HG03097 (cell line): ENCODE results near the gene SOAT2.
A peak's percentile ranks its signal among the peaks of the same experiment; 100 is the strongest.

Experiments
- ATAC-seq: cut with Tn5 transposase; IDR thresholded peaks from one replicate; pipeline ENCODE4 v1.9.1; 2021; ENCODE audit not compliant: unreplicated experiment, low FRiP score

The SOAT2 gene

GRCh38 chr12:53064613-53065436, 38.5 kb upstream of the SOAT2 start:
- no peak for ATAC-seq

GRCh38 chr12:53065470-53065869, 37.8 kb upstream of the SOAT2 start:
- ATAC-seq: no peak

- ATAC-seq: no peak
Measured at GRCh38 chr12:53065975-53066931, 37.0 kb upstream of the SOAT2 start.

- ATAC-seq: no peak
Measured at GRCh38 chr12:53067074-53067992, 36.0 kb upstream of the SOAT2 start.

GRCh38 chr12:53067993-53068770, 35.1 kb upstream of the SOAT2 start:
- ATAC-seq: no peak

- no peak for ATAC-seq
Measured at GRCh38 chr12:53068811-53069585, 34.3 kb upstream of the SOAT2 start.

GRCh38 chr12:53069621-53070410, 33.5 kb upstream of the SOAT2 start:
- no peak for ATAC-seq

- no peak for ATAC-seq
Measured at GRCh38 chr12:53070877-53071492, 32.3 kb upstream of the SOAT2 start.

- no peak for ATAC-seq
Measured at GRCh38 chr12:53071591-53072551, 31.4 kb upstream of the SOAT2 start.

GRCh38 chr12:53073881-53074280, 29.4 kb upstream of the SOAT2 start:
- no peak for ATAC-seq

- no peak for ATAC-seq
Measured at GRCh38 chr12:53074283-53074998, 28.8 kb upstream of the SOAT2 start.

GRCh38 chr12:53074999-53075370, 28.3 kb upstream of the SOAT2 start:
- ATAC-seq: no peak

- no peak for ATAC-seq
Measured at GRCh38 chr12:53076461-53076860, 26.8 kb upstream of the SOAT2 start.

- no peak for ATAC-seq
Measured at GRCh38 chr12:53077030-53077429, 26.3 kb upstream of the SOAT2 start.

- ATAC-seq: peak; percentile 14
Measured at GRCh38 chr12:53078425-53079225, 24.7 kb upstream of the SOAT2 start.
